ENCODE data around the gene MRPL48.
"Not testable (repeated sequence)": the region's sequence is repeated elsewhere in the genome, so short reads cannot be mapped to it uniquely, and the experiment has no call there.

Gene MRPL48

GRCh38 chr11:73852049-73852448 is 64.4 kb downstream of the MRPL48 start:
- no peak for DNase-seq

GRCh38 chr11:73854680-73855079 is 67.0 kb downstream of the MRPL48 start:
- no peak for DNase-seq

GRCh38 chr11:73856031-73856567 is 68.4 kb downstream of the MRPL48 start:
- DNase-seq = no peak

GRCh38 chr11:73859671-73860070 is 72.0 kb downstream of the MRPL48 start:
- DNase-seq = no peak

- DNase-seq = no peak
These were observed 72.5 kb downstream of the MRPL48 start for GRCh38 chr11:73860202-73860601.

GRCh38 chr11:73862986-73863385 is 75.3 kb downstream of the MRPL48 start:
- DNase-seq = no peak

- no peak for DNase-seq
These were observed 78.5 kb downstream of the MRPL48 start for GRCh38 chr11:73866095-73866579.

- DNase-seq = no peak
These were observed 78.9 kb downstream of the MRPL48 start for GRCh38 chr11:73866586-73866996.

GRCh38 chr11:73869332-73869949 is 81.8 kb downstream of the MRPL48 start:
- DNase-seq = no peak

- DNase-seq = no peak
These were observed 82.6 kb downstream of the MRPL48 start for GRCh38 chr11:73870261-73870660.

- no peak for DNase-seq
These were observed 85.2 kb downstream of the MRPL48 start for GRCh38 chr11:73872749-73873357.

GRCh38 chr11:73875380-73875779 is 87.7 kb downstream of the MRPL48 start:
- no peak for DNase-seq

GRCh38 chr11:73875840-73876239 is 88.2 kb downstream of the MRPL48 start:
- DNase-seq = no peak

- DNase-seq = peak; percentile 89
These were observed 89.0 kb downstream of the MRPL48 start, which contains the start of the genes COA4 and PAAF1 for GRCh38 chr11:73876424-73877310. COA4 (minus strand) TSS chr11:73876846; CDS start chr11:73873378, 3,468 bp downstream. PAAF1 (plus strand) TSS chr11:73876999; CDS start chr11:73877022, 23 bp downstream.

GRCh38 chr11:73878771-73879170 is 91.1 kb downstream of the MRPL48 start:
- no peak for DNase-seq

GRCh38 chr11:73880449-73880848 is 92.8 kb downstream of the MRPL48 start:
- DNase-seq = not testable (repeated sequence)

- DNase-seq = no peak
These were observed 96.2 kb downstream of the MRPL48 start for GRCh38 chr11:73883856-73884255.

- no peak for DNase-seq
These were observed 100.6 kb downstream of the MRPL48 start for GRCh38 chr11:73888244-73888643.

- DNase-seq = no peak
These were observed 101.3 kb downstream of the MRPL48 start for GRCh38 chr11:73889019-73889418.

- DNase-seq = no peak
These were observed 101.9 kb downstream of the MRPL48 start for GRCh38 chr11:73889536-73889935.

GRCh38 chr11:73893041-73893440 is 105.4 kb downstream of the MRPL48 start:
- DNase-seq = no peak

GRCh38 chr11:73894725-73895335 is 107.2 kb downstream of the MRPL48 start:
- DNase-seq = no peak

- DNase-seq = no peak
These were observed 114.6 kb downstream of the MRPL48 start for GRCh38 chr11:73902303-73902702.
